ENCODE results near the gene MCM3AP.

DNA sequence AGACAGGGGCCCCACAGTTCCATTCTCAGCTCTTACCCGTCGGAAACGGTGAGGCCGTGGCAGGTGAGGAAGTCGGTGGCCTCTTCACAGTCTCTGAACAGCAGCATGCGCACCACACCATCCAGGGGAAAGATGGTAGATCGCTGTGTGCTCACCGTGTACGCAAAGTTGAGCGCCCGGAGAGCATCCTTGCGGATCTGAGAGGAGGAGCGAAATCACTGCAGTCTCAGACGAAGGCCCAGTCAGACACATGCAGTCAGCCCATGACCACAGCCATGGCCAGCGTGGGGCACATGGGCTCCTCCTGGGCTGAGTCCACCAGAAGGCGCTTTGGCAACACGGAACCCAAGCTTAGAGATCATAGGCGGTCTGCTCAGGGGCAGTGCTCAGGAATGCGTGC lies 18.5 kb downstream of the MCM3AP start:
- TF ChIP-seq, protein P1, sequence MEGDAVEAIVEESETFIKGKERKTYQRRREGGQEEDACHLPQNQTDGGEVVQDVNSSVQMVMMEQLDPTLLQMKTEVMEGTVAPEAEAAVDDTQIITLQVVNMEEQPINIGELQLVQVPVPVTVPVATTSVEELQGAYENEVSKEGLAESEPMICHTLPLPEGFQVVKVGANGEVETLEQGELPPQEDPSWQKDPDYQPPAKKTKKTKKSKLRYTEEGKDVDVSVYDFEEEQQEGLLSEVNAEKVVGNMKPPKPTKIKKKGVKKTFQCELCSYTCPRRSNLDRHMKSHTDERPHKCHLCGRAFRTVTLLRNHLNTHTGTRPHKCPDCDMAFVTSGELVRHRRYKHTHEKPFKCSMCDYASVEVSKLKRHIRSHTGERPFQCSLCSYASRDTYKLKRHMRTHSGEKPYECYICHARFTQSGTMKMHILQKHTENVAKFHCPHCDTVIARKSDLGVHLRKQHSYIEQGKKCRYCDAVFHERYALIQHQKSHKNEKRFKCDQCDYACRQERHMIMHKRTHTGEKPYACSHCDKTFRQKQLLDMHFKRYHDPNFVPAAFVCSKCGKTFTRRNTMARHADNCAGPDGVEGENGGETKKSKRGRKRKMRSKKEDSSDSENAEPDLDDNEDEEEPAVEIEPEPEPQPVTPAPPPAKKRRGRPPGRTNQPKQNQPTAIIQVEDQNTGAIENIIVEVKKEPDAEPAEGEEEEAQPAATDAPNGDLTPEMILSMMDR (conservative IDR thresholded peaks at IDR 0.05; ENCODE audit: low read depth, low read length) = no peak
- TF ChIP-seq EZH2phosphoT487 (IDR thresholded peaks at IDR 0.05; ENCODE audit: borderline replicate concordance, low read length) = no peak
